GM18505 (cell line): ENCODE measurements around the gene IFT80.
"Not testable (repeated sequence)": the region's sequence is repeated elsewhere in the genome, so short reads cannot be mapped to it uniquely, and the experiment has no call there.

Source experiments
- ATAC-seq: cut with Tn5 transposase; IDR thresholded peaks from one replicate; pipeline ENCODE4 v1.9.1; 2021; ENCODE audit not compliant: unreplicated experiment
- POLR2A ChIP-seq: IDR thresholded peaks from 4 replicates; pipeline ENCODE4 v1.6.1; 2011; ENCODE audit warnings: borderline replicate concordance; ENCODE audit not compliant: insufficient read depth, insufficient read length; ENCODE audit errors: extremely low read depth

The IFT80 gene

DNA sequence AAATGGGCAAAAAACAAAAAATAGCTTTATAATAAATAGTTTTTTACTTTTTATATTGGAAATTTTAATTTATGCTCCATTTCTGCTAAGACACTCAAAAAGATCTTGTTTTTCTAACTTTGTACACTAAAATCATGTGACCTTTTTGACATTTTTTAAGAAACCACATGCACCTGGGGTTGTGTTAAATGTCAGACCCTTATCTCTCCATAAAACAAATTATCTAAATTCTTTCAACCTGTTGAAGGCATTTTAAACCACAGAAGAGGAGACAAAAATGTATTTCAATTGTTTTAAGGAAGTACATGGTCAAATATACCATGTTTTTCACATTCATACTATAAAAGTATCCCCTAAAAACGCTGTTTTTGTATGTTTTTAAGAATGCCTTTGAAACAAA is 29.2 kb downstream of the IFT80 start:
- no peak for ATAC-seq
- no peak for TF ChIP-seq POLR2A

DNA sequence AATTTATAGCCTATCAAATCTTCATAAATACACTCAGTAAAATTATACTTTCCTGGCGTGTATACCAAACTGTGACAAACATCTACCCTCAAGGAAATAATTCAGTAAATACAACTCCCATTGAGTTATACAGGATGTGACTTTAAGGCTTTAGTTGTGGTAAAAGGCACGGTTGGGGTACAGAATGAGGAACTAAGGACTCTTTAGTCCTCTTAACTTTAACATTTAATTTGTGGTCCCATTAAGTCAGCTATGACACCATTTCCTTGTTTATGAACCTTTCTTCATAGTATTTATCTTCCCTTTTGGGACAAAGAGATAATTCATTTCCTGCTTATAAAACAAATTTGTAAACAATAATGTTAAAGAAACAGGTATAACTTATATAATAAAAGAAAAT is 30.2 kb downstream of the IFT80 start:
- TF ChIP-seq POLR2A, result no peak
- no peak for ATAC-seq

DNA sequence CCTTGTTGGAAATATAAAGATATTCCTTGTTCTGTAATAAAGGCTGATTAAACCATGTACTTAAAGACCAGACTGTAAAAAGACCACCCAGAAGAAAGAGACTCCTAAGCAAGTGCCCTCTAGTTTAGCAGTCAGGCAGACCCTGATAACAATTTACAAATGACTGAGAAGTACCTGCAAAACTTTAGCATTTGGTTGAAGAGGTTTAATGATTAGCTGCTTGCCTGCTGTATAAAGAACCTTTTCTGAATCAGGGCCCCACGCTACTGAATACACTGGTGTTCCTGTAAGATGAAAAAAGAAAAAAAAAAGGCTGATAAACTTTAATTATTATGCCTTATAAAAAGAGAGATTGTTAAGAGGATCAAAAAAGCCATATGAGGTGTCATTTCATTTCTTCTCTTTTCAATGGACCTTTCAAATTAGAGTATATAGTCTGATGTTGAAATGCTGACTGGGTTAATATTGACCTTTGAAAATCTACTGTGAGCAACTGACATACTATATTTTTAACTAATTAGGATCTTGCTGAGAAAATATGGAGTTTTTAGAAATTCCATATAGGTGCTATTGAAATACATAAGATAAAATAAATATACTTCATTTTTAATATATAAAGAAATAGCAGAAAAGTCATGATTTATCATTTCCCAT is 33.0 kb downstream of the IFT80 start:
- no peak for TF ChIP-seq POLR2A
- ATAC-seq, result no peak

DNA sequence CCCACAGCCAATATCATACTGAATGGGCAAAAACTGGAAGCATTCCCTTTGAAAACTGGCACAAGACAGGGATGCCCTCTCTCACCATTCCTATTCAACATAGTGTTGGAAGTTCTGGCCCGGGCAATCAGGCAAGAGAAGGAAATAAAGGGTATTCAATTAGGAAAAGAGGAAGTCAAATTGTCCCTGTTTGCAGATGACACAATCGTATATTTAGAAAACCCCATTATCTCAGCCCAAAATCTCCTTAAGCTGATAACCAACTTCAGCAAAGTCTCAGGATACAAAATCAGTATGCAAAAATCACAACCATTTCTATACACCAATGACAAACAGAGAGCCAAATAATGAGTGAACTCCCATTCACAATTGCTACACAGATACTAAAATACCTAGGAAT is 36.1 kb downstream of the IFT80 start:
- not testable (repeated sequence) for ATAC-seq

DNA sequence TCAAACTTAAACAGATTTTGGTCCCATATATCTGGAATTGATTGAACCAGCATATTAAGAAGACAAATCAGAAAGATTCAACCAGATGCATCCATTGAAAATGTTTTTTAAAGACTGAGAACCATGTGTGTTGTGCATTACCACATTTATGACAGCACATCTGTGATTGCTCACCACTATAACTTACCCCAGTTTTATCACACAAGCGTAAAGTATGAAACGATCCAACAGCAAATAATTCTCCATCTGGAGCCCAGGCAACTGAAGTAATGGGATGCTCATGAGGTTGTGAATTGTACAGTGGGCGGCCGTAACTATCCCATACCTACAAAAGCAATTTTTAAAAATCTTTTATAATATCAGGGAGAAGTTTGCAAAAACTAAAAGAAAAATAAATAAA is 43.2 kb downstream of the IFT80 start:
- no peak for ATAC-seq
- no peak for TF ChIP-seq POLR2A

DNA sequence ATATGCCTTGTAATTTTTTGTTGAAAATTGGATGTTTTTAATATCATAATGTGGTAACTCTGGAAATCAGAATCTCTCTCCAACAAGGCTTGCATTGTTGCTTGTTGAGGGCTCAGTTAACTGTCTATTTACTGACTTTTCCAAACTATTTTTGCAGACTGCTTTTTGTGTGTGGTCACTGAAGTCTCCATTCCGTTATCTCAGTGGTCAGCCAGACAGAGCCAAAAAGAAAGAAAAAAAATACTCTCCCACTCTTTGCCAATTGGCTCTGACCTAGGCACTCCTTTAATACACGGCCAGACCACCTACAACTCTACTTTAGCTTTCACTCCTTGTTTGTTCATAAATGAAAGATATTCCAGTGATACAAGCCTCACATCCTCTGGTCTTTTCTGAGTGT is 52.5 kb downstream of the IFT80 start:
- ATAC-seq, result no peak
- no peak for TF ChIP-seq POLR2A

DNA sequence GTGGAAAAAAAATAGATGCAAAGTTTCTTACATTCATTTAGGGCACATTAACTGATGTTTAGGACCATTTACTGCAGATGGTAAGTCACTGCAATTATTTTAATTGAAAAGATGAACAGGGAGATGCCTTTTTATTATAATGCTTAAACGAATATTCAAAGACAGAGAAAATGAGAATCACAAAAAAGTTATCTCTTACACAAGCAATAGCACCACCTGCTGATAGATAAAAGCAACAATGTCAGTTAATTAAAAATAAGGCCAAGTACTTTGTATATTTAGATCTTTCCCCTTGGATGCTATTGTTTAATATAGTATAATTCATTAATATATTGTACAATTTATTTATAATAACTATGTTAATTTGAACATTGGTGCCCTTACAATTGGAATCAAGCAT is 55.9 kb downstream of the IFT80 start:
- ATAC-seq, result no peak
- TF ChIP-seq POLR2A, result no peak

DNA sequence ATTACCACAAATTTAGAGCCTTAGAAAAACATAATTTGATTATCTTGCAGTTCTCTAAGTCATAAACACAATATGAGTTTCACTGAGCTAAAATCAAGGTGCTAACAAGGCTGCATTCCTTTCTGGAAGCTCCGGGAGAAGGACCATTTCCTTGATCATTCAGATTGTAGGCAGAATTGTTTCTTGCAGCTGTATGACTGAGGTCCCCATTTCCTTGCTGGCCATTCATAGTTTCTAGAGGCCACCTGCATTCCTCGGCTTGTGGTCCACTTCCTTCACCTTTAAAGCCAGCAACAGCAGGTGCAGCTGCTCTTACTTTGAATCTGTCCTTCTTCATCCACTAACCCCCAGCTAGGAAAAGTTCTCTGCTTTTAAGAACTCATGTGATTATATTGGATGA is 58.7 kb downstream of the IFT80 start:
- no peak for TF ChIP-seq POLR2A
- ATAC-seq, result no peak

DNA sequence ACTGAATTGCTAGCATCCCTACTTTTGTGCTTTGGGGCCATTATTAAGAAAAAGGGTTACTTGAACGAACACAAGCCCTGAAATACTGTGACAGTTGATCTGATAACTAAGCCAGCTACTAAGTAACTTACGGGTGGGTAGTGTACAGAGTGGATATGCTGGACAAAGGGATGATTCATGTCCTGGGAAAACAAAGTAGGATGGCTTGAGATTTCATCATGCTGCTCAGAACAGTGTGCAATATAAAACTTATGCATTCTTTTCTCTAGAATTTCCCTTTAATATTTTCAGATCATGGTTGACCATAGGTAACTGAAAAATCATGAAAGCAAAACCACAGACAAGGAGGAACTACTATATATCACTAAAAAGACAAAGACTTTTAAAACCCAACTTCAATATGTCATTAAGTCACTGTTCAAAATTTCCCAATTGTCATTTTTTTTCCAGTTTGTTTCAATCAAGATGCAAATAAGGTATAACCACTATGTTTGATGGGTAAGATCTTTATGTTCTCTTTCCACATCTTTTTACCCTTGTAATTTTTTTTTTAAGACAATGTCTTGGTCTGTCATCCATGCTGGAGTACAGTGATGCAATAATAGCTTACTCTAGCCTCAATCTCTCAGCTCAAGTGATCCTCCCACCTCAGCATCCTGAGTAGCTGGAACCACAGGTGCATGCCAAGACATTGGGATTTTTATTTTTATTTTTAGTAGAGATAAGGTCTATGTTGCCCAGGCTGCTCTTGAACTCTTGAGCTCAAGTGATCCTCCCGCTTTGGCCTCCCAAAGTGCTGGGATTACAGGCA is 67.7 kb downstream of the IFT80 start:
- no peak for TF ChIP-seq POLR2A
- no peak for ATAC-seq

DNA sequence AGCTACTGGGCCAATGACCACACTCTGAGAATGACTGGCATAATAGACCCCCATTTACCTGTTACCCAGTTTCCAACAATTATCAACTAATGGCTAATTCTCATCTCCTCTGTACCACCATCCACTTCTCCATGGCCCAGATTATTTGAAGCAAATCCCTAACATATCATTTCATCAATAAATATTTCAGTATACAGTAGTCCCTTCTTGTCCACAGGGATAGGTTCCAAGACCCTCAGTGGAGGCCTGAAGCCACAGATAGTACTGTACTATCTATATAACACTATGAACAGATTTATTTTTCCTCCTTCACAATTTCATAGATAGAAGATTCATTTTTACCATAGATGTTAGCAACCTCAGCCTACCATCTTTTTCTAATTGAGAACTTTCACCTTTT is 68.3 kb downstream of the IFT80 start:
- no peak for ATAC-seq
- TF ChIP-seq POLR2A, result no peak

DNA sequence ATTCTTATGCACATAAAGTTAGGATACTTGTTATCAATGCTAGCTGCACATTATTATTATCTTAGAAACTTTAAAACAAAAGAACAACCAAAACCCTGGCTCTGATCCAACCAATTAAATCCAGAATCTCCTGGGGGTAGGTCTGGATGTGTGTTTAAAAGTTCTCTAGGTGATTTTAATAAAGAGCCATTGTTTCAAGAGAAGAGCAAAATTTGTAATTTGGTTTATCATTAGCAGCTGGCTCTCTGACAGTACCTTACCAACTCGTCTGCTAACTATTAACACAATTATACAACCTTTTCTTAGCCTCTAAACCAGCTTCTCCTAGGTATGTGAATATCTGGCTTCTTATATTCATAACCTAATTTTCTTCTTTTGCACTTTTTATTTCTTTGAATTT is 68.9 kb downstream of the IFT80 start:
- no peak for TF ChIP-seq POLR2A
- ATAC-seq, result no peak

DNA sequence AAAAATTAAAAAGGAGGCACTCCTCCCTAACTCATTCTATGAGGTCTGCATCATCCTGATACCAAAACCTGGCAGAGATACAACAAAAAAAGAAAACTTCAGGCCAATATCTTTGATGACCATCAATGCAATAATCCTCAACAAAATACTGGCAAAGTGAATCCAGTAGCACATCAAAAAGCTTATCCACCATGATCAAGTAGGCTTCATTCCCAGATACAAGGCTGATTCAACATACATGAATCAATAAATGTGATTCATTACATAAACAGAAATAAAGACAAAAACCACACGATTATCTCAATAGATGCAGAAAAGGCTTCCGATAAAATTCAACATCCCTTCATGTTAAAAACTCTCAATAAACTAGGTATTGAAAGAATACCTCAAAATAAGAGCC is 72.7 kb downstream of the IFT80 start:
- ATAC-seq, result not testable (repeated sequence)

DNA sequence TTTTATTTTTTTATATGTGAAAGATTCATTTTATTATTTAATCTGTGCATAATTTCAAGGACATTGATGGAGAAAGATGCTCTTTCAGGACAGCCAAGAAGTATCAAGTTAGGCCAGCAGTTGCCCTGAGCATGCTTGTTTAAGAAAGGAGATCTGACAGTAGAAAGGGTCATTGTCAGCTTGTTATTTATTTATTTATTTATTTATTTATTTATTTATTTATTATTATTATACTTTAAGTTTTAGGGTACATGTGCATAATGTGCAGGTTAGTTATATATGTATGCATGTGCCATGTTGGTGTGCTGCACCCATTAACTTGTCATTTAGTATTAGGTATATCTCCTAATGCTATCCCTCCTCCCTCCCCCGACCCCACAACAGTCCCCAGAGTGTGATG is 77.2 kb downstream of the IFT80 start:
- not testable (repeated sequence) for ATAC-seq

DNA sequence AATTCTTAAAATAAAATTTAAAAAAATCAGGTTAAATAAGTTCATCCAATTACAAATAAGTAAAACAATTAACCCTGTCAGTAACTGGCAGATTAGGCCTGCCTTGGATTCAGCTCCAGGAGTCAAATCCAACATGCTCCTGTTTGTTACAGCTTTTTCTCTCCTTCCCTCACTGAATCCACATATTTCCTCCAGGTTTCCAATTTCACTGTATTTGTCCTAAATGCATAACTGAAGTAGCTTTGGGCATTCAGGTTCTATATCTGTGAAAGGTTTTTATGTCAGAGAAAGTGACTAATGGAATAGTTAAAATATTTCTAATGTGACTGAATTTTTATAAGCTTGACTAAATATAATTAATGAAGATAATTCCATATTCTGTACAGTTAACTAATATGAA is 79.7 kb downstream of the IFT80 start:
- no peak for ATAC-seq
- no peak for TF ChIP-seq POLR2A

DNA sequence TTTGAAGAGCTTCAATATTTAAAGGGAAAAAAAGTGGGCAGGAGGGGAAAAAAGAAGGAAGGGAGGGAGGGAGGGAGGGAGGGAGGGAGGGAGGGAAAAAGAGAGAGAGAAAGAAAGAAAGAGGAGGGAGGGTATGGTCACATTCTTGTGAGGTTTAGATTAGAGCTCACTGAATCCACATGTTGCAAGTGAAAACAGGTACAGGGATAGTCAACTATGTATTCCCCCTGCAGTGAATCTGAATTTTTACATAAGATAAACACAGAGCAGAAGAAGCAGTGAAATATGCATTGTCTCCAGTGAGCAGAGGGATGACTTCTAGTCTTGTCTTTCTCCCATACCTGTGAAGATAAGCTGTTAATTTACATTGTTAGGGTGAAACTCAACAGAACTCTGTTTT is 84.0 kb downstream of the IFT80 start:
- TF ChIP-seq POLR2A, result no peak
- ATAC-seq, result no peak
